HEK293T (cell line): ENCODE data around the gene ELMOD1.
A peak's percentile ranks its signal among the peaks of the same experiment; 100 is the strongest.

Experiments used
- CTCF ChIA-PET: fragments of 350-600 bp; formaldehyde crosslinking; extraction: SDS; loops from one replicate; lab custom pipeline; 2021; ENCODE audit warnings: antibody characterized with exemption, inconsistent platforms; lab: Yijun Ruan, JAX
- POLR2A ChIA-PET: fragments of 350-600 bp; formaldehyde crosslinking; extraction: SDS; loops from one replicate; lab custom pipeline; 2020; ENCODE audit warnings: antibody characterized with exemption, inconsistent platforms; lab: Yijun Ruan, JAX
- DNase-seq: peaks from one replicate; pipeline ENCODE4 v3.0.0; 2012; ENCODE audit warnings: mixed read lengths; ENCODE audit errors: extremely low spot score
- ARNT ChIP-seq: fragments of 450-650 bp; IDR thresholded peaks from 2 replicates; pipeline ENCODE4 v1.6.1; 2017; ENCODE audit warnings: mild to moderate bottlenecking
- BHLHE40 ChIP-seq: fragments of 450-650 bp; IDR thresholded peaks from 2 replicates; pipeline ENCODE4 v1.6.1; 2016; ENCODE audit warnings: mild to moderate bottlenecking, moderate library complexity, borderline replicate concordance
- CTBP1 ChIP-seq: fragments of 450-650 bp; IDR thresholded peaks from 2 replicates; pipeline ENCODE4 v1.6.1; 2016; ENCODE audit warnings: borderline replicate concordance
- ELF4 ChIP-seq: fragments of 450-650 bp; IDR thresholded peaks from 2 replicates; pipeline ENCODE4 v1.6.1; 2017; ENCODE audit warnings: antibody characterized with exemption
- FOXA1 ChIP-seq: fragments of 450-650 bp; IDR thresholded peaks from 2 replicates; pipeline ENCODE4 v1.6.1; 2016; ENCODE audit warnings: mild to moderate bottlenecking
- FOXK2 ChIP-seq: fragments of 450-650 bp; IDR thresholded peaks from 2 replicates; pipeline ENCODE4 v1.6.1; 2016; ENCODE audit warnings: mild to moderate bottlenecking
- FOXM1 ChIP-seq: fragments of 450-650 bp; IDR thresholded peaks from 2 replicates; pipeline ENCODE4 v1.6.1; 2017; ENCODE audit warnings: mild to moderate bottlenecking, borderline replicate concordance
- HDGF ChIP-seq: fragments of 450-650 bp; IDR thresholded peaks from 2 replicates; pipeline ENCODE4 v1.6.1; 2017; ENCODE audit warnings: antibody characterized with exemption, borderline replicate concordance
- L3MBTL2 ChIP-seq: fragments of 450-650 bp; conservative IDR thresholded peaks from 2 replicates; pipeline ENCODE4 v1.6.1; 2016; ENCODE audit warnings: mild to moderate bottlenecking
- LEF1 ChIP-seq: fragments of 450-650 bp; IDR thresholded peaks from 2 replicates; pipeline ENCODE4 v1.6.1; 2017; ENCODE audit warnings: mild to moderate bottlenecking, borderline replicate concordance
- NFRKB ChIP-seq: fragments of 450-650 bp; IDR thresholded peaks from 2 replicates; pipeline ENCODE4 v1.6.1; 2016; ENCODE audit warnings: mild to moderate bottlenecking, moderate library complexity
- SP1 ChIP-seq: fragments of 450-650 bp; IDR thresholded peaks from 2 replicates; pipeline ENCODE4 v1.6.1; 2017
- SUZ12 ChIP-seq: fragments of 450-650 bp; IDR thresholded peaks from 2 replicates; pipeline ENCODE4 v1.6.1; 2016; ENCODE audit warnings: mild to moderate bottlenecking
- TARDBP ChIP-seq: fragments of 450-650 bp; IDR thresholded peaks from 2 replicates; pipeline ENCODE4 v1.6.1; 2016
- ZNF384 ChIP-seq: fragments of 450-650 bp; IDR thresholded peaks from 2 replicates; pipeline ENCODE4 v1.6.1; 2016
- TF ChIP-seq, protein P1 (sequence below): fragments of 450-650 bp; IDR thresholded peaks from 2 replicates; pipeline ENCODE4 v1.6.1; 2016

The ELMOD1 gene

DNA sequence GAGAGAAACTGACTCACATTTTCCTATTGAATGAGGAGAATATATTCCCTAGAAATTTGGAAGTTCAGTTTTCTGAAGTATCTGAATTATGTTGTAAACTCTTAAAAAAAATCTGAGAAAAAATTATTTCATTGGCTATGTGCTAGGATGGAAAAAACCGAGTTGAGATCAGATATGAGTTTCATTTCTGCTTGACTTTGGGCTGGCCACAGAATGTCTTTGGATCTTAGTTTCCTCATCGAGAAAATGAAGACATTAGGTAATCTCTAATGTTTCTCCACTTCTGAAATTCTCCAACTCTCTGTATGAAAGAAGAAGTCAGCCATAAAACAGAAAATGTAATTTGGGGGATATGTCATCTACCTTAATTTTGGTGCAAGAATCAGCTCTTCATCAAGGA is 92.1 kb downstream of the ELMOD1 start:
- no peak for DNase-seq
- TF ChIP-seq ZNF384, result no peak
- TF ChIP-seq NFRKB, result no peak
- no peak for TF ChIP-seq CTBP1
- no peak for TF ChIP-seq FOXM1
- TF ChIP-seq, protein P1, sequence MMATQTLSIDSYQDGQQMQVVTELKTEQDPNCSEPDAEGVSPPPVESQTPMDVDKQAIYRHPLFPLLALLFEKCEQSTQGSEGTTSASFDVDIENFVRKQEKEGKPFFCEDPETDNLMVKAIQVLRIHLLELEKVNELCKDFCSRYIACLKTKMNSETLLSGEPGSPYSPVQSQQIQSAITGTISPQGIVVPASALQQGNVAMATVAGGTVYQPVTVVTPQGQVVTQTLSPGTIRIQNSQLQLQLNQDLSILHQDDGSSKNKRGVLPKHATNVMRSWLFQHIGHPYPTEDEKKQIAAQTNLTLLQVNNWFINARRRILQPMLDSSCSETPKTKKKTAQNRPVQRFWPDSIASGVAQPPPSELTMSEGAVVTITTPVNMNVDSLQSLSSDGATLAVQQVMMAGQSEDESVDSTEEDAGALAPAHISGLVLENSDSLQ, result no peak
- no peak for TF ChIP-seq FOXA1
- no peak for TF ChIP-seq SP1
- TF ChIP-seq BHLHE40, result no peak
- TF ChIP-seq HDGF, result no peak
- TF ChIP-seq SUZ12, result no peak
- TF ChIP-seq ELF4, result no peak
- TF ChIP-seq FOXK2, result no peak
- TF ChIP-seq TARDBP, result no peak
- no peak for TF ChIP-seq LEF1
- TF ChIP-seq ARNT, result no peak
- ChIA-PET CTCF (no interaction called here), POLR2A (no interaction called here)

DNA sequence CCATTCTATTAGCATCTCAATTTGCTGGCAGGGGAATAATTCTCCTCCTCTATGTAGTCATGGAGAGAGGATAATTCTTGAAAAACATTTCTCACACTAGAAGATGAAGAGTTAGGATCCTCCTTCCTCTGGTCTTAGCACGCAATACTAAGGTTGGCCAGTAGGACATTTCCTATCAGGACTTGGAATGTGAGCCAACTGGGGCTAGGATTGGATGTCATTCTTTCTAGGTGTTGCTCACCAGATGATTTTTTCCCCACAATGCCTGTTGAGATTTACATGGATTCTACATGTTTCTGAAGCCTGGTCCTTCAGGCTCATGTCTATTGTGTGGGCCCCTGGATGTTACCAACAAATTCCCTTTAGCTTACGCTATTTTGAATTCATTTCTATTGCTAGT is 92.9 kb downstream of the ELMOD1 start:
- ChIA-PET POLR2A (no interaction called here), CTCF (no interaction called here)
- no peak for TF ChIP-seq NFRKB
- no peak for TF ChIP-seq TARDBP
- TF ChIP-seq, protein P1, result no peak
- no peak for TF ChIP-seq HDGF
- no peak for TF ChIP-seq SUZ12
- TF ChIP-seq BHLHE40, result no peak
- no peak for TF ChIP-seq ZNF384
- TF ChIP-seq CTBP1, result no peak
- TF ChIP-seq FOXM1, result no peak
- DNase-seq, result peak; percentile 53

DNA sequence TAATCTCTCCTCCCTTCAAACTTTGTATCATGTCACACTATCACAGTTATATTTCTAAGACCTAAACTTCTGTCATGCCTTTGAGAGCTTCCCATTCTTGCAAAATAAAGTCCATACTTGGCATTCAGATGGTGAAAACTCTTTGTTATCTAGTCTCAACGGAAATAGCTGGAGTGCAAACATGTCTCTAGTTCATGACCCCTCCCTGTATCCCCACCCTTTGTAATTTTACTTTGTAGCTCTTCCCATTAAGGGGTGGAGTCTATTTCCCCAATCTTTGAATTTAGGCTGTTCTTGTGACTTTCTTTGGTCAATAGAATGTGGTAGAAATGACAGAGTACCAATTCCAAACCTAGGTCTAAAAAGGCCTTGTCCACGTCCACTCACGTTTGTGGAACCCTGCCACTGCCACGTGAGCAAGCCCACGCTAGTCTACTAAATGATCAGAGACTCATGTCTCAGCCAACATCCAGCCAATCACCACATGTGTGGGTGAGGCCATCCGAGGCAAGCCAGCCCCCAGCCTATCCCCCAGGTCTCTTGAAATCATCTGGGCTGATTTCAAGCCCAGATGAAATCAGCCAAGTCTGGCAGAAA is 97.5 kb downstream of the ELMOD1 start:
- ChIA-PET POLR2A (no interaction called here), CTCF (interaction anchor here (0.9 to 3.4 kb wide), 8 partner anchors 9 to 142 kb away, joined by 3 to 40 read pairs (median 5); partner anchors contain the start of gene ALKBH8)
- TF ChIP-seq TARDBP, result no peak
- no peak for TF ChIP-seq SP1
- no peak for TF ChIP-seq ARNT
- TF ChIP-seq ZNF384, result no peak
- TF ChIP-seq, protein P1, result no peak
- no peak for TF ChIP-seq FOXK2
- TF ChIP-seq FOXA1, result no peak
- no peak for TF ChIP-seq HDGF
- no peak for TF ChIP-seq CTBP1
- TF ChIP-seq ELF4, result no peak
- no peak for TF ChIP-seq NFRKB
- no peak for TF ChIP-seq LEF1
- no peak for TF ChIP-seq L3MBTL2
- no peak for TF ChIP-seq SUZ12
- TF ChIP-seq BHLHE40, result no peak
- TF ChIP-seq FOXM1, result no peak
- DNase-seq, result no peak

DNA sequence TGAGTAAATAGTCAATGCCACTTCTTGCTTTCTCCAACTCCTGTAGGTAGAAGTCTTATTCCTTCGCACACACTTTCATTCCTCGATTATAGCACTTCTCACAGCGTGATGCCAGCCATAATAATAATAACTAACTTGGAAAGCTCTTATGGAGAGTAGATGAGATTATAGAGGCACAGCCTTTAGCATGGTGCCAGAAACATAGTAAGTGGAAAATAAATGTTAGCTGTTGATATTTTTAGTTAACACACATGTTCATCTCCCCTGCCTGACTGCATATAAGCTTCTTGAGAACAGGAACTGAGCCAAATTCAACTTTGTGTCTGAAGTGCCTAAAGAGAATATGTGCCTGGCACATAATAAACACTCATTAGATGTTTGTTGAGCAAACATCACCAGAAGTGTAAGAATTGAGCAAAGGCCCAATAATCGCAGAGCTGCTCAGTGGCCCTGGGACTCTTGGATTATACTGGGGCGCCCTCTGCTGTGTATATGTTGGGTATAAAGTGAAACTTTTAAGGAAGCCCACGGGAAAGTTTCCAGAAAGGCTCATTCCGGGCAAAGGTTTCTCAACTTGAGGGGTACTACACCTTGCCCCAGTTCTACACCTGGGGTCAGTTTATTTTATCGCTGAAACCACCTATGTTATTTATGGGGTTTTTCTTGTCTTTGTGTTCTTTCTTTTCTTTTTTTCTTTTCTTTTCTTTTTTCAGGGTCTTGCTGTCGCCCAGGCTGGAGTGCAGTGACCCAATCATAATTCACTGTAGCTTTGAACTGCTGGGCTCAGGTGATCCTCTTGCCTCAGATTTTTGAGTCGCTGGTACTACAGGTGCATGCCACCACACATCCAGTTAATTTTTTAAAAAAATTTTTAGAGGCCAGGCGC is 98.6 kb downstream of the ELMOD1 start:
- CTCF ChIA-PET, result interaction anchor here (0.6 to 3.4 kb wide), 20 partner anchors 10 to 208 kb away, joined by 3 to 40 read pairs (median 3); partner anchors contain the start of gene ALKBH8
- TF ChIP-seq FOXM1 (no peak), BHLHE40 (no peak), FOXK2 (no peak), L3MBTL2 (no peak), ELF4 (no peak), LEF1 (no peak), SUZ12 (no peak), CTBP1 (no peak), FOXA1 (no peak), HDGF (no peak), ZNF384 (no peak), ARNT (no peak)
- TF ChIP-seq, protein P1, result no peak

More for the DNA sequence above, 98.6 kb downstream of the ELMOD1 start:
- DNase-seq, result peak; percentile 67
- POLR2A ChIA-PET, result interaction anchor here (1.4 kb wide), 1 partner anchor 124 kb away, joined by 4 read pairs; the partner anchor contains the start of gene ALKBH8
